GM12878 (cell line): ENCODE measurements around the gene YIPF6. TPM values are rescaled to one million over a fixed set of nuclear protein-coding genes. Genes with fewer than 3 reads are reported as not detected.

Experiments used
- ATAC-seq: fragments of 200-7000 bp; cut with Tn5 transposase; 3 replicates; pipeline ENCODE4 v1.9.1; 2020; ENCODE audit warnings: mild to moderate bottlenecking, moderate library complexity
- BruUV-seq: library from RNA; stranded (reverse); fragments of 400-500 nt; replicated peaks from 2 replicates; lab custom pipeline; 2021; lab: Mats Ljungman, UMichigan
- CTCF ChIA-PET: fragments of 300-600 bp; sonication (Branson Sonifier 250); formaldehyde crosslinking; extraction: SDS; loops from one replicate; lab custom pipeline; 2021; ENCODE audit warnings: inconsistent platforms; lab: Yijun Ruan, JAX
- POLR2A ChIA-PET: fragments of 350-600 bp; formaldehyde crosslinking; extraction: SDS; loops from one replicate; lab custom pipeline; 2021; ENCODE audit warnings: inconsistent platforms; lab: Charles Lee
- RAD21 ChIA-PET: fragments of 300-600 bp; sonication (Branson Sonifier 250); formaldehyde crosslinking; loops from one replicate; lab custom pipeline; 2023; ENCODE audit warnings: antibody characterized with exemption; ENCODE audit not compliant: unreplicated experiment; lab: Charles Lee
- SMC1A ChIA-PET: fragments of 300-600 bp; sonication (Branson Sonifier 250); formaldehyde crosslinking; loops from one replicate; lab custom pipeline; 2023; ENCODE audit not compliant: unreplicated experiment, uncharacterized antibody; lab: Charles Lee
- DNase-seq: peaks from one replicate; pipeline ENCODE4 v3.0.0-alpha.2; 2011; ENCODE audit warnings: low read depth, low spot score
- FAIRE-seq: peaks from 3 replicates; lab custom pipeline; 2011; peaks lifted over from hg19 to GRCh38; lab: Jason Lieb, UNC
- H2AFZ ChIP-seq: 2 replicates; pipeline ENCODE4 v1.6.0; 2011; ENCODE audit warnings: low read depth, low read length, control low read depth; ENCODE audit not compliant: control insufficient read depth
- H3K27ac ChIP-seq: 2 replicates; pipeline ENCODE4 v1.5.1; 2011; ENCODE audit warnings: control low read depth; ENCODE audit not compliant: control insufficient read depth, insufficient read depth
- H3K27me3 ChIP-seq, 2 experiments: replicated peaks in 1 of 2; 2 replicates each; pipeline versions ENCODE4 v1.6.0 to v1.6.1; 2011; ENCODE audit warnings: low read length in 1 of 2; ENCODE audit not compliant: control insufficient read depth in 2 of 2, insufficient read depth in 2 of 2
- H3K36me3 ChIP-seq, 2 experiments: 2 replicates each; pipeline ENCODE4 v1.5.1; 2011; ENCODE audit warnings: low read length in 1 of 2; ENCODE audit not compliant: control insufficient read depth in 2 of 2, insufficient read depth in 2 of 2
- H3K4me1 ChIP-seq: 2 replicates; pipeline ENCODE4 v1.6.1; 2011; ENCODE audit warnings: mild to moderate bottlenecking, low read length, moderate library complexity, mixed read lengths; ENCODE audit not compliant: control insufficient read depth, insufficient read depth
- H3K4me2 ChIP-seq: 2 replicates; pipeline ENCODE4 v1.6.0; 2011; ENCODE audit warnings: control low read depth; ENCODE audit not compliant: control insufficient read depth, insufficient read depth
- H3K4me3 ChIP-seq: fragments of 200-600 bp; sonication (generic); 2 replicates; pipeline ENCODE4 v1.5.1; 2016
- H3K79me2 ChIP-seq: 2 replicates; pipeline ENCODE4 v1.6.0; 2011; ENCODE audit warnings: low read length; ENCODE audit not compliant: control insufficient read depth, insufficient read depth
- H3K9ac ChIP-seq: 2 replicates; pipeline ENCODE4 v1.8.0; 2011; ENCODE audit warnings: low read length, control low read depth, mixed read lengths; ENCODE audit not compliant: control insufficient read depth, insufficient read depth
- H3K9me3 ChIP-seq: replicated peaks from 3 replicates; pipeline ENCODE4 v1.5.1; 2011; ENCODE audit warnings: mild to moderate bottlenecking, low read length; ENCODE audit not compliant: control insufficient read depth, insufficient read depth
- H4K20me1 ChIP-seq: 2 replicates; pipeline ENCODE4 v1.6.0; 2011; ENCODE audit not compliant: control insufficient read depth, insufficient read depth
- ATF7 ChIP-seq: fragments of 450-650 bp; IDR thresholded peaks from 2 replicates; pipeline ENCODE4 v1.6.1; 2016; ENCODE audit warnings: low read depth, mild to moderate bottlenecking
- CBFB ChIP-seq: IDR thresholded peaks from 2 replicates; pipeline ENCODE4 v1.6.1; 2016; ENCODE audit warnings: antibody characterized with exemption, low read depth
- CHD2 ChIP-seq: IDR thresholded peaks from 2 replicates; pipeline ENCODE4 v1.6.1; 2011; ENCODE audit warnings: low read depth, low read length, improper control_type of control experiment, borderline replicate concordance
- DPF2 ChIP-seq: fragments of 450-650 bp; IDR thresholded peaks from 2 replicates; pipeline ENCODE4 v1.6.1; 2017; ENCODE audit warnings: mild to moderate bottlenecking
- MEF2B ChIP-seq: fragments of 450-650 bp; IDR thresholded peaks from 2 replicates; pipeline ENCODE4 v1.6.1; 2018; ENCODE audit warnings: mild to moderate bottlenecking, moderate library complexity; ENCODE audit not compliant: partially characterized antibody, poor library complexity, severe bottlenecking
- NBN ChIP-seq: fragments of 450-650 bp; IDR thresholded peaks from 2 replicates; pipeline ENCODE4 v1.6.1; 2016
- PAX8 ChIP-seq: fragments of 450-650 bp; IDR thresholded peaks from 2 replicates; pipeline ENCODE4 v1.6.1; 2017; ENCODE audit warnings: mild to moderate bottlenecking, moderate library complexity
- POU2F2 ChIP-seq: IDR thresholded peaks from 3 replicates; pipeline ENCODE4 v1.6.1; 2011; ENCODE audit warnings: low read depth, mild to moderate bottlenecking, low read length, borderline replicate concordance
- RFX5 ChIP-seq: IDR thresholded peaks from 2 replicates; pipeline ENCODE4 v1.6.1; 2011; ENCODE audit warnings: low read depth, low read length, improper control_type of control experiment
- WRNIP1 ChIP-seq: IDR thresholded peaks from 2 replicates; pipeline ENCODE4 v1.6.1; 2011; ENCODE audit warnings: low read depth, low read length, improper control_type of control experiment, borderline replicate concordance
- ZNF622 ChIP-seq: fragments of 450-650 bp; IDR thresholded peaks from 2 replicates; pipeline ENCODE4 v1.6.1; 2017; ENCODE audit warnings: mild to moderate bottlenecking, inconsistent platforms
- WGBS: methylation state at CpG from one replicate; pipeline ENCODE4 v1.1.6; 2016; ENCODE audit warnings: low lambda C conversion rate; ENCODE audit not compliant: insufficient replicate concordance, insufficient coverage; ENCODE audit errors: missing lambda C conversion rate; 5-methylcytosine and 5-hydroxymethylcytosine counted together
- in situ Hi-C: fragments of 300-500 bp; cut with MboI; formaldehyde crosslinking; loops from 9 replicates; pipeline ENCODE4 v1.14.3; 2018; ENCODE audit warnings: mixed read lengths
- intact Hi-C: fragments of 100-400 bp; cut with micrococcal nuclease; formaldehyde crosslinking; loops from one replicate; pipeline ENCODE4 v1.14.2; 2022; ENCODE audit not compliant: unreplicated experiment
- polyA plus RNA-seq, 11 experiments: library from polyadenylated mRNA; depleted of rRNA in 4 of 11; unstranded in 6 of 11; stranded (reverse) in 5 of 11; fragments of >200 nt; fragmentation: Nextera tagmentation in 4 of 11; fragmentation: Illumina TruSeq in 1 of 11; extraction: Ambion mirVana in 4 of 11; extraction: Trizol in 1 of 11; gene quantifications; 1 replicate in 1 of 11; 2 replicates in 10 of 11; pipeline versions ENCODE4 v1.2.1 to v1.2.3, GENCODE V29; 2011 to 2016; ENCODE audit warnings: inconsistent platforms in 2 of 11, missing spikeins in 2 of 11, low read depth in 1 of 11
- total RNA-seq, 4 experiments: library from RNA; depleted of rRNA in 3 of 4; stranded (reverse); fragments of >200 nt in 3 of 4; fragmentation: Illumina TruSeq in 1 of 4; extraction: Trizol in 1 of 4; gene quantifications; 2 replicates each; pipeline versions ENCODE4 v1.2.1 to v1.2.3, GENCODE V29; 2013 to 2021
- TF ChIP-seq, protein P1 (sequence below): fragments of 450-650 bp; IDR thresholded peaks from 2 replicates; pipeline ENCODE4 v1.6.1; 2014; ENCODE audit warnings: mild to moderate bottlenecking

YIPF6 gene
- total and polyA plus RNA-seq, 10 of the 15 experiments (the other 5 are each of a cell fraction or from before 2014, with no cell fraction given) = 5.9 to 23.1 (median 12.2) TPM

GRCh38 chrX:68536429-68536828, 37.6 kb downstream of the YIPF6 start:
- ChIA-PET RAD21 (no interaction called here), POLR2A (no interaction called here)
- Histone ChIP-seq H3K27ac (no peak overlapping the region), H3K9me3 (no peaks in the 10 kb centered on the region; the same call in 2 of the 3 replicates), H2AFZ (no peak overlapping the region), H3K4me1 (no peaks in the 10 kb centered on the region)
- peak; percentile 52 for ATAC-seq
- BruUV-seq = no TSS peak
- in situ Hi-C loops = no loop called here
- no peak for FAIRE-seq
- TF ChIP-seq ATF7 (peak; percentile 29; the same call in 1 of the 2 replicates), WRNIP1 (no peak), CBFB (no peak), ZNF622 (no peak), NBN (no peak), PAX8 (no peak), CHD2 (no peak), RFX5 (no peak), MEF2B (peak; percentile 15), POU2F2 (no peak), DPF2 (0 out of 2 replicates have a peak, but pooled peaks have one; percentile 39)
- TF ChIP-seq, protein P1, sequence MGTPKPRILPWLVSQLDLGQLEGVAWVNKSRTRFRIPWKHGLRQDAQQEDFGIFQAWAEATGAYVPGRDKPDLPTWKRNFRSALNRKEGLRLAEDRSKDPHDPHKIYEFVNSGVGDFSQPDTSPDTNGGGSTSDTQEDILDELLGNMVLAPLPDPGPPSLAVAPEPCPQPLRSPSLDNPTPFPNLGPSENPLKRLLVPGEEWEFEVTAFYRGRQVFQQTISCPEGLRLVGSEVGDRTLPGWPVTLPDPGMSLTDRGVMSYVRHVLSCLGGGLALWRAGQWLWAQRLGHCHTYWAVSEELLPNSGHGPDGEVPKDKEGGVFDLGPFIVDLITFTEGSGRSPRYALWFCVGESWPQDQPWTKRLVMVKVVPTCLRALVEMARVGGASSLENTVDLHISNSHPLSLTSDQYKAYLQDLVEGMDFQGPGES = no peak
- TF ChIP-seq, all 136 proteins: peak for 3
- DNase-seq = no peak
- Histone ChIP-seq H4K20me1 (no peaks in the 10 kb centered on the region), H3K9ac (no peak overlapping the region), H3K4me2 (no peak overlapping the region), H3K36me3 (no peaks in the 10 kb centered on the region), H3K79me2 (no peaks in the 10 kb centered on the region), H3K27me3 (no peaks in the 10 kb centered on the region), H3K4me3 (no peak overlapping the region)
- CTCF ChIA-PET = no interaction called here
- 60% methylated on average over 1 of the region's 1 CpG for WGBS
- intact Hi-C loops = no loop called here
- SMC1A ChIA-PET = no interaction called here
